ENCODE measurements around the gene FARS2. TPM values are rescaled to one million over a fixed set of nuclear protein-coding genes. Genes with fewer than 3 reads are reported as not detected.
A peak's percentile ranks its signal among the peaks of the same experiment; 100 is the strongest.

FARS2 gene
- total RNA-seq, 4 donors from 2014 or later, result 10.6 to 24.9 (median 15.2) TPM

DNA sequence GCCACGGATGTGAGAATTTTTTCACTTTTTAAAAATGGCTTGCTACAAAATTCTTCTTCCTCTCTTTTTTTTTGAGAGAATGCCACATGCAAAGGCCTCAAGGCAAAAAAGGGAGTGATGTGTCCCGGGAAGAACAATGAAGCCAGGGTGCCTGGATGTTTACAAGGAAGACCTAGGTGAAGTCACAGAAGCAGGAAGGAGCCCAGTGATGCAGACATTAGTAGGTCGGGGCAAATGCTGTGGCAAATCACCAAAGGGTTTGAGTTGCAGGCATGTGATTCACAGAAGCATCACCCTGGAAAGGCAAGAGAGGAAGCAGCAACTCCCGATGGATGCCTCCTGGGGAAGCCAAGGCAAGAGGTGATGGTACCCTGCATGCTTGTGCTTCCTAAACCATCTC, 46.8 kb downstream of the FARS2 start:
- 76% methylated on average over 4 of the region's 4 CpGs for WGBS
- peaks cover 0 to 8% (median 1%) of the 10 kb centered on the region in 4 donors for H3K4me1 ChIP-seq

DNA sequence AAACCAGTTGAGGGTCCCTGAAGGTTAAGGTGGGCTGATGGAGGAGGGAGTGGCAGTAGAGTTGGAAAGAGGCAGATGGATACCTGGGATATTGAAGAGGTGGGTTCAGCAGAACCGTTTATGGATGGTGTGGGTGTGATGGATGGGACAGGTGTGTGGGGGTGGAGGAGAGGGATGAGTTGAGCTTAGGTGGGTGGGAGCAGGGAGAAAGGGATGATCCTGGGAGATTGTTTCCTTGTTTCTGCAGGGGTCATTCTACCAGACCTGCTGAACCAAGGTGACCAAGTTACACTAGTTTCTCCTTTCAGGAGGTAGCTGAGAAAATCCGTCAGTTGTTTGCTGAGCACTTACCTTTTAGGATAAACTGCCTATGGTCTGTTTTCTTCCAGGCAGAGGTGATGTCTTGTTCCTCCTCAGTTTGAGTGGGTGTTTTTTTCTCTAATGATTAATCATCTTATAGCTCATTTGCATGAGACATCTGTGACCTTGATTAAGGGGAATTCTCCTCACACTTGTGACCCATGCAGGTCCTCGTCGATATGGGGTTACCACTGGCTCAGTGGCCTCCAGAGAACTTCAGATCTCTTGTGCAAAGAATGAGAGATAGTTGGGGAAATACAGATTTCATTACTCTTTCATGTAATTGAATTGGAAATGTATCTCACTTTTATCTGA, 53.0 kb downstream of the FARS2 start:
- Histone ChIP-seq H3K27me3 (no peaks in the 10 kb centered on the region), H3K4me3 (no peak overlapping the region), H3K36me3 (no peaks in the 10 kb centered on the region), H3K9me3 (no peaks in the 10 kb centered on the region), H3K4me1 (peaks cover 4 to 14% (median 9%) of the 10 kb centered on the region in 4 donors), H3K27ac (replicated peaks in 1 of 4) (no peak overlapping the region)
- 85% methylated on average over 4 of the region's 4 CpGs for WGBS
- intact Hi-C loops (cut with DNase I), result no loop called here
- TF ChIP-seq POLR2AphosphoS5 (IDR thresholded peaks at IDR 0.05) (no peak), POLR2A (IDR thresholded peaks at IDR 0.05; ENCODE audit: low read depth) (no peak), EP300 (IDR thresholded peaks at IDR 0.05) (no peak)
- TF ChIP-seq, protein P1, sequence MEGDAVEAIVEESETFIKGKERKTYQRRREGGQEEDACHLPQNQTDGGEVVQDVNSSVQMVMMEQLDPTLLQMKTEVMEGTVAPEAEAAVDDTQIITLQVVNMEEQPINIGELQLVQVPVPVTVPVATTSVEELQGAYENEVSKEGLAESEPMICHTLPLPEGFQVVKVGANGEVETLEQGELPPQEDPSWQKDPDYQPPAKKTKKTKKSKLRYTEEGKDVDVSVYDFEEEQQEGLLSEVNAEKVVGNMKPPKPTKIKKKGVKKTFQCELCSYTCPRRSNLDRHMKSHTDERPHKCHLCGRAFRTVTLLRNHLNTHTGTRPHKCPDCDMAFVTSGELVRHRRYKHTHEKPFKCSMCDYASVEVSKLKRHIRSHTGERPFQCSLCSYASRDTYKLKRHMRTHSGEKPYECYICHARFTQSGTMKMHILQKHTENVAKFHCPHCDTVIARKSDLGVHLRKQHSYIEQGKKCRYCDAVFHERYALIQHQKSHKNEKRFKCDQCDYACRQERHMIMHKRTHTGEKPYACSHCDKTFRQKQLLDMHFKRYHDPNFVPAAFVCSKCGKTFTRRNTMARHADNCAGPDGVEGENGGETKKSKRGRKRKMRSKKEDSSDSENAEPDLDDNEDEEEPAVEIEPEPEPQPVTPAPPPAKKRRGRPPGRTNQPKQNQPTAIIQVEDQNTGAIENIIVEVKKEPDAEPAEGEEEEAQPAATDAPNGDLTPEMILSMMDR (IDR thresholded peaks at IDR 0.05), result no peak
- peak; percentile 24 for DNase-seq (ENCODE audit: extremely low spot score)

More for the DNA sequence above, 46.8 kb downstream of the FARS2 start:
- intact Hi-C loops (cut with DNase I), result no loop called here
- Histone ChIP-seq H3K36me3 (no peaks in the 10 kb centered on the region), H3K4me3 (no peak overlapping the region), H3K27ac (replicated peaks in 1 of 4) (no peak overlapping the region), H3K27me3 (no peaks in the 10 kb centered on the region), H3K9me3 (no peaks in the 10 kb centered on the region)
- TF ChIP-seq POLR2AphosphoS5 (IDR thresholded peaks at IDR 0.05) (no peak), EP300 (IDR thresholded peaks at IDR 0.05) (no peak), POLR2A (IDR thresholded peaks at IDR 0.05; ENCODE audit: low read depth) (no peak)
- TF ChIP-seq, protein P1 (IDR thresholded peaks at IDR 0.05), result no peak
- peak; percentile 8 for DNase-seq (ENCODE audit: extremely low spot score)

DNA sequence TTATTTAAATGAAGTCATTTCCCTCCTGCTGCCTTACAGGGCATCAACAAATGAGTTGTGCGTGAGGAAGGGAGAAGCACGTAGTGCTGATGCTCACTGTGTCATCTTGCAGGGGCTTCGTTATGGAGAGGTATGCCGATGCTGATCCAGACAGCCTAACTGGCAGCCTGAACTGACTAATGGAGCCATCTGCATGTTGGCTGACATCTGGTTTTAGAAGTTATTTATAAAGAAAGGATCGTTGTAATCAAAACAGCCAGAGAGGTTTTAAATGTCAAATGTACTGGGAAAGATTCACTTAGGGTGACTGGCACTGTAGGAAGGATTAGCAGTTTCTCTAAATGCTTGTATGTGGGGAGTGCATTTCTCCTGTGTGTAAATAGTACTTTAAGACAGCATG, 54.6 kb downstream of the FARS2 start:
- no peak for TF ChIP-seq POLR2A (IDR thresholded peaks at IDR 0.05; ENCODE audit: low read depth)
- no peak for TF ChIP-seq EP300 (IDR thresholded peaks at IDR 0.05)
- TF ChIP-seq POLR2AphosphoS5 (IDR thresholded peaks at IDR 0.05), result no peak
- TF ChIP-seq, protein P1 (IDR thresholded peaks at IDR 0.05), result no peak
- DNase-seq (ENCODE audit: extremely low spot score), result no peak
- 28% methylated on average over 5 of the region's 5 CpGs for WGBS

DNA sequence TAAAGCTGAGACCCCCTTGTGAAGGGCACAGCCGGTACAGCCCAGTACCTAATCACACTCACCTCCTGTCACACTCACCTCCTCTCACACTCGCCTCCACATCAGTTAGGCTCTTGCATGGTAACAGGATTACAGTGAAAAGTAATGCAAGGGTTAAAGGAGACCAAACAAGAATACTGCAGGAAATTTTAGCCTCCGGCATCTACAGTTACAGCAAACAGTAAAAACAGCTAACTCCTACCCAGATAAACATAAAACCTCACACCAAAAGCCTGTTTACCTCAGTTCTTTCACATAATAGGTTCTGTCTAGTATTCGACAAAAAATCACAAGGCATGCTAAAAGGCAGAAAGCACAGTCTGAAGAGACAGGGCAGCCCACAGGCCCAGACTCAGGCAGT, 55.6 kb downstream of the FARS2 start:
- Histone ChIP-seq H3K4me1 (peaks cover 4 to 14% (median 9%) of the 10 kb centered on the region in 4 donors), H3K4me3 (no peak overlapping the region), H3K9me3 (no peaks in the 10 kb centered on the region), H3K27ac (replicated peaks in 1 of 4) (no peak overlapping the region), H3K36me3 (no peaks in the 10 kb centered on the region), H3K27me3 (no peaks in the 10 kb centered on the region)
- DNase-seq (ENCODE audit: extremely low spot score), result no peak
- intact Hi-C loops (cut with DNase I), result no loop called here
- WGBS, result 85% methylated on average over 4 of the region's 4 CpGs
- TF ChIP-seq POLR2A (IDR thresholded peaks at IDR 0.05; ENCODE audit: low read depth) (no peak), EP300 (IDR thresholded peaks at IDR 0.05) (no peak)
- TF ChIP-seq, protein P1 (IDR thresholded peaks at IDR 0.05), result no peak

More for the DNA sequence above, 54.6 kb downstream of the FARS2 start:
- H3K27ac ChIP-seq (replicated peaks in 1 of 4), result no peak overlapping the region
- no peaks in the 10 kb centered on the region for H3K27me3 ChIP-seq
- intact Hi-C loops (cut with DNase I), result no loop called here
- no peaks in the 10 kb centered on the region for H3K9me3 ChIP-seq
- H3K36me3 ChIP-seq, result no peaks in the 10 kb centered on the region
- H3K4me1 ChIP-seq, result peaks cover 4 to 14% (median 9%) of the 10 kb centered on the region in 4 donors
- H3K4me3 ChIP-seq, result no peak overlapping the region
